NOMO-1 treated with dmso at 0.1 percent for 144 hours (cell line): Measurements from ENCODE around the gene MSI2.
A peak's percentile ranks its signal among the peaks of the same experiment; 100 is the strongest.

ENCODE experiments used
- DNase-seq: peaks from one replicate; lab custom pipeline; 2025; ENCODE audit not compliant: unreplicated experiment; lab: John Stamatoyannopoulos, UW

The MSI2 gene

GRCh38 chr17:57269052-57269451, 12.7 kb downstream of the MSI2 start:
- DNase-seq, result no peak

GRCh38 chr17:57269598-57270255, 13.4 kb downstream of the MSI2 start:
- no peak for DNase-seq

- no peak for DNase-seq
These were observed 14.5 kb downstream of the MSI2 start for GRCh38 chr17:57270801-57271245.

- no peak for DNase-seq
These were observed 15.5 kb downstream of the MSI2 start for GRCh38 chr17:57271821-57272220.

GRCh38 chr17:57273490-57273889, 17.2 kb downstream of the MSI2 start:
- no peak for DNase-seq

GRCh38 chr17:57274162-57274561, 17.8 kb downstream of the MSI2 start:
- no peak for DNase-seq

GRCh38 chr17:57275071-57275764, 18.9 kb downstream of the MSI2 start:
- DNase-seq, result no peak

GRCh38 chr17:57276621-57277020, 20.3 kb downstream of the MSI2 start:
- no peak for DNase-seq

GRCh38 chr17:57277923-57278604, 21.7 kb downstream of the MSI2 start:
- no peak for DNase-seq

GRCh38 chr17:57278740-57279387, 22.5 kb downstream of the MSI2 start:
- no peak for DNase-seq

- DNase-seq, result no peak
These were observed 23.1 kb downstream of the MSI2 start for GRCh38 chr17:57279432-57279831.

GRCh38 chr17:57281887-57282286, 25.6 kb downstream of the MSI2 start:
- no peak for DNase-seq

GRCh38 chr17:57282296-57282695, 26.0 kb downstream of the MSI2 start:
- no peak for DNase-seq

- no peak for DNase-seq
These were observed 27.1 kb downstream of the MSI2 start for GRCh38 chr17:57283203-57283971.

- DNase-seq, result no peak
These were observed 28.3 kb downstream of the MSI2 start for GRCh38 chr17:57284583-57284982.

GRCh38 chr17:57284984-57285646, 28.8 kb downstream of the MSI2 start:
- peak; percentile 77 for DNase-seq

GRCh38 chr17:57285701-57286100, 29.4 kb downstream of the MSI2 start:
- no peak for DNase-seq

- no peak for DNase-seq
These were observed 30.2 kb downstream of the MSI2 start for GRCh38 chr17:57286399-57287105.

- DNase-seq, result no peak
These were observed 31.9 kb downstream of the MSI2 start for GRCh38 chr17:57288040-57288772.
